HepG2 (cell line): ENCODE data around the gene IGF2BP3. TPM values are rescaled to one million over a fixed set of nuclear protein-coding genes. Genes with fewer than 3 reads are reported as not detected.

Experiments used
- ASH2L ChIP-seq: fragments of 300-600, 200-600 bp; sonication (generic); IDR thresholded peaks from 2 replicates; pipeline ENCODE4 v1.7.0; 2017; ENCODE audit warnings: low read depth, mild to moderate bottlenecking, moderate library complexity, mixed read lengths, low read length; ENCODE audit not compliant: insufficient read length
- EEA1 ChIP-seq: sonication (generic); formaldehyde crosslinking; IDR thresholded peaks from 2 replicates; pipeline ENCODE4 v1.5.1; 2020; ENCODE audit warnings: mild to moderate bottlenecking, missing genetic modification reagents, borderline replicate concordance
- FOSL1 ChIP-seq: sonication (generic); formaldehyde crosslinking; IDR thresholded peaks from 2 replicates; pipeline ENCODE4 v1.9.0; 2021; ENCODE audit warnings: missing genetic modification reagents, borderline replicate concordance
- GATAD1 ChIP-seq: IDR thresholded peaks from 2 replicates; pipeline ENCODE4 v1.6.1; 2016; ENCODE audit warnings: missing genetic modification reagents, missing compliant biosample characterization
- GMEB1 ChIP-seq: sonication (generic); formaldehyde crosslinking; IDR thresholded peaks from 2 replicates; pipeline ENCODE4 v1.5.1; 2020; ENCODE audit warnings: missing genetic modification reagents, mild to moderate bottlenecking, borderline replicate concordance
- HNRNPH1 ChIP-seq: fragments of 200-400 bp; formaldehyde crosslinking; optimal IDR thresholded peaks from 2 replicates; pipeline ENCODE3; 2017; ENCODE audit warnings: mild to moderate bottlenecking, low read depth, low read length
- JUND ChIP-seq: sonication (generic); formaldehyde crosslinking; IDR thresholded peaks from 2 replicates; pipeline ENCODE4 v1.8.0; 2022; ENCODE audit warnings: mild to moderate bottlenecking, missing genetic modification reagents
- KMT2B ChIP-seq: IDR thresholded peaks from 2 replicates; pipeline ENCODE4 v1.6.1; 2016; ENCODE audit warnings: missing genetic modification reagents, missing compliant biosample characterization
- MTA1 ChIP-seq: sonication (generic); formaldehyde crosslinking; IDR thresholded peaks from 2 replicates; pipeline ENCODE4 v1.4.0; 2020; ENCODE audit warnings: missing genetic modification reagents, mild to moderate bottlenecking, borderline replicate concordance
- MTA3 ChIP-seq: sonication (generic); formaldehyde crosslinking; IDR thresholded peaks from 2 replicates; pipeline ENCODE4 v1.4.0; 2020; ENCODE audit warnings: missing genetic modification reagents
- NKX3-1 ChIP-seq: sonication (generic); formaldehyde crosslinking; IDR thresholded peaks from 2 replicates; pipeline ENCODE4 v1.5.0; 2020; ENCODE audit warnings: missing genetic modification reagents
- RFX1 ChIP-seq: fragments of 450-650 bp; IDR thresholded peaks from 2 replicates; pipeline ENCODE4 v1.6.1; 2017
- SCMH1 ChIP-seq: sonication (generic); formaldehyde crosslinking; IDR thresholded peaks from 2 replicates; pipeline ENCODE4 v1.9.0; 2021; ENCODE audit warnings: missing genetic modification reagents, mild to moderate bottlenecking, borderline replicate concordance
- TFE3 ChIP-seq: IDR thresholded peaks from 2 replicates; pipeline ENCODE4 v1.6.1; 2016
- UBTF ChIP-seq: sonication (generic); formaldehyde crosslinking; IDR thresholded peaks from 2 replicates; pipeline ENCODE4 v1.4.0; 2020; ENCODE audit warnings: mild to moderate bottlenecking, missing genetic modification reagents
- ZBTB46 ChIP-seq: sonication (generic); formaldehyde crosslinking; IDR thresholded peaks from 2 replicates; pipeline ENCODE4 v1.4.0; 2020; ENCODE audit warnings: mild to moderate bottlenecking, missing genetic modification reagents, borderline replicate concordance
- ZFP1 ChIP-seq: IDR thresholded peaks from 2 replicates; pipeline ENCODE4 v1.6.1; 2016
- ZFP36L2 ChIP-seq: sonication (generic); formaldehyde crosslinking; IDR thresholded peaks from 2 replicates; pipeline ENCODE4 v1.4.0; 2020; ENCODE audit warnings: missing genetic modification reagents
- ZNF160 ChIP-seq: sonication (generic); formaldehyde crosslinking; IDR thresholded peaks from 2 replicates; pipeline ENCODE4 v1.8.0; 2022; ENCODE audit warnings: mild to moderate bottlenecking, inconsistent platforms, missing genetic modification reagents
- ZNF746 ChIP-seq: sonication (generic); formaldehyde crosslinking; IDR thresholded peaks from 2 replicates; pipeline ENCODE4 v1.8.0; 2022; ENCODE audit warnings: mild to moderate bottlenecking, missing genetic modification reagents
- ZSCAN20 ChIP-seq: sonication (generic); formaldehyde crosslinking; IDR thresholded peaks from 2 replicates; pipeline ENCODE4 v1.4.0; 2020; ENCODE audit warnings: missing genetic modification reagents, mild to moderate bottlenecking, borderline replicate concordance
- polyA plus RNA-seq, 8 experiments: library from polyadenylated mRNA; depleted of rRNA in 3 of 8; stranded (reverse) in 7 of 8; unstranded in 1 of 8; fragments of >200 nt; fragmentation: Illumina TruSeq in 4 of 8; extraction: Trizol in 4 of 8; gene quantifications; 2 replicates each; pipeline versions ENCODE4 v1.2.1 to v1.2.3, GENCODE V29; 2011 to 2016; ENCODE audit warnings: low read depth in 4 of 8, missing spikeins in 1 of 8, mixed read lengths in 1 of 8; ENCODE audit not compliant: insufficient read depth in 1 of 8
- total RNA-seq, 5 experiments: library from RNA; depleted of rRNA; stranded (reverse); fragments of >200 nt; fragmentation: Illumina TruSeq; extraction: Trizol; gene quantifications; 2 replicates each; pipeline ENCODE4 v1.2.3, GENCODE V29; 2016; ENCODE audit warnings: low read depth in 1 of 5

IGF2BP3 gene
- total and polyA plus RNA-seq, 2 of the 13 experiments (the other 11 are each of a cell fraction or from before 2014, with no cell fraction given) = 37.7 to 39.5 TPM

GRCh38 chr7:23358152-23358674, 112.1 kb downstream of the IGF2BP3 start (continued):
- no peak for TF ChIP-seq HNRNPH1
- TF ChIP-seq FOSL1 (CRISPR knock-in tag) = no peak
- TF ChIP-seq KMT2B (CRISPR knock-in tag) = no peak
- no peak for TF ChIP-seq RFX1
- TF ChIP-seq UBTF (CRISPR knock-in tag) = no peak
- TF ChIP-seq ZNF746 (CRISPR knock-in tag) = no peak
- TF ChIP-seq MTA1 (CRISPR knock-in tag) = no peak
- no peak for TF ChIP-seq NKX3-1 (CRISPR knock-in tag)
- no peak for TF ChIP-seq MTA3
- TF ChIP-seq ASH2L = peak; percentile 60
- no peak for TF ChIP-seq ZNF160 (CRISPR knock-in tag)
- TF ChIP-seq TFE3 (CRISPR knock-in tag) = 0 out of 2 replicates have a peak, but pooled peaks have one; percentile 27
- 0 out of 2 replicates have a peak, but pooled peaks have one; percentile 8 for TF ChIP-seq JUND
- TF ChIP-seq ZSCAN20 (CRISPR knock-in tag) = peak; percentile 47; the same call in 1 of the 2 replicates
- TF ChIP-seq ZFP36L2 (CRISPR knock-in tag) = no peak
- TF ChIP-seq GMEB1 (CRISPR knock-in tag) = 0 out of 2 replicates have a peak, but pooled peaks have one; percentile 8
- no peak for TF ChIP-seq GATAD1
- no peak for TF ChIP-seq SCMH1 (CRISPR knock-in tag)
- TF ChIP-seq ZFP1 (CRISPR knock-in tag) = no peak
- TF ChIP-seq ZBTB46 (CRISPR knock-in tag) = no peak
- TF ChIP-seq EEA1 = no peak
